Measurements from ENCODE around the gene UFD1.

DNA sequence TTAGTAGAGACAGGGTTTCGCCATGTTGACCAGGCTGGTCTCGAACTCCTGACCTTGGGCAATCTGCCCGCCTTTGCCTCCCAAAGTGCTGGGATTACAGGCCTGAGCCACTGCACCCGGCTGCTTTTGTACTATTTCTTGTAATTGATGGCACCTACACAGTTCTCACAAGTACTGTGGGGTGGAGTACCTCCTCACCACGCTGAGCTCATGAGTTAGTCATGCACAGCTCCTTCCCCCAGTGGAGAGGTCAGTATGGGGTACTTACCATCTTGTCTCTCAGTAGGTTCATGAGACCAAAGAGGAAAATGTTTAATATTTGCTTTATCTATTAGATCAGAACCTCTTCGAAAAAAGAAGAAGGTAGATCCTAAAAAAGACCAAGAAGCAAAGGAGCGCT is 44.6 kb downstream of the UFD1 start:
- TF ChIP-seq, protein P1, sequence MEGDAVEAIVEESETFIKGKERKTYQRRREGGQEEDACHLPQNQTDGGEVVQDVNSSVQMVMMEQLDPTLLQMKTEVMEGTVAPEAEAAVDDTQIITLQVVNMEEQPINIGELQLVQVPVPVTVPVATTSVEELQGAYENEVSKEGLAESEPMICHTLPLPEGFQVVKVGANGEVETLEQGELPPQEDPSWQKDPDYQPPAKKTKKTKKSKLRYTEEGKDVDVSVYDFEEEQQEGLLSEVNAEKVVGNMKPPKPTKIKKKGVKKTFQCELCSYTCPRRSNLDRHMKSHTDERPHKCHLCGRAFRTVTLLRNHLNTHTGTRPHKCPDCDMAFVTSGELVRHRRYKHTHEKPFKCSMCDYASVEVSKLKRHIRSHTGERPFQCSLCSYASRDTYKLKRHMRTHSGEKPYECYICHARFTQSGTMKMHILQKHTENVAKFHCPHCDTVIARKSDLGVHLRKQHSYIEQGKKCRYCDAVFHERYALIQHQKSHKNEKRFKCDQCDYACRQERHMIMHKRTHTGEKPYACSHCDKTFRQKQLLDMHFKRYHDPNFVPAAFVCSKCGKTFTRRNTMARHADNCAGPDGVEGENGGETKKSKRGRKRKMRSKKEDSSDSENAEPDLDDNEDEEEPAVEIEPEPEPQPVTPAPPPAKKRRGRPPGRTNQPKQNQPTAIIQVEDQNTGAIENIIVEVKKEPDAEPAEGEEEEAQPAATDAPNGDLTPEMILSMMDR (IDR thresholded peaks at IDR 0.05) = no peak
- TF ChIP-seq EP300 (IDR thresholded peaks at IDR 0.05) = no peak
